Esophagus squamous epithelium (tissue), 4 donors: ENCODE results near the gene ERP44.

Experiments used
- CTCF ChIP-seq, 6 experiments: fragments of 450-650 bp in 4 of 6; fragments of 200-600 bp in 2 of 6; sonication (generic) in 2 of 6; IDR thresholded peaks; one replicate each; pipeline ENCODE4 v1.5.1; 2016 to 2019; ENCODE audit warnings: antibody characterized with exemption in 6 of 6, mild to moderate bottlenecking in 4 of 6, moderate library complexity in 4 of 6
- POLR2A ChIP-seq, 4 donors: fragments of 450-650 bp; IDR thresholded peaks; one replicate each; pipeline ENCODE4 v1.6.1; 2017; ENCODE audit warnings: antibody characterized with exemption in 4 of 4, mild to moderate bottlenecking in 4 of 4, moderate library complexity in 3 of 4

- TF ChIP-seq CTCF (IDR thresholded peaks at IDR 0.05), result no peak
- TF ChIP-seq POLR2A (IDR thresholded peaks at IDR 0.05), result no peak
These were observed 28.4 kb downstream of the ERP44 start for GRCh38 chr9:100070104-100071041.
